WERI-Rb-1 (cell line): Measurements from ENCODE around the gene WDR64.

Experiments used
- DNase-seq: peaks from one replicate; pipeline ENCODE4 v3.0.0-alpha.2; 2020
- H3K27ac ChIP-seq: fragments of 250-450 bp; sonication (Bioruptor Pico); 2 replicates; pipeline ENCODE4 v1.5.1; 2020; ENCODE audit warnings: mild to moderate bottlenecking, moderate library complexity
- H3K27me3 ChIP-seq: fragments of 250-450 bp; sonication (Bioruptor Pico); 2 replicates; pipeline ENCODE4 v1.5.1; 2021; ENCODE audit warnings: mild to moderate bottlenecking, low read depth, moderate library complexity; ENCODE audit not compliant: insufficient read depth, severe bottlenecking
- H3K36me3 ChIP-seq: fragments of 250-450 bp; sonication (Bioruptor Pico); 2 replicates; pipeline ENCODE4 v1.5.1; 2020; ENCODE audit warnings: mild to moderate bottlenecking, moderate library complexity
- H3K4me3 ChIP-seq: 2 replicates; pipeline ENCODE4 v1.5.1; 2011; ENCODE audit warnings: low read depth, mild to moderate bottlenecking, control low read depth, low read length
- H3K9me3 ChIP-seq: fragments of 250-450 bp; sonication (Bioruptor Pico); 2 replicates; pipeline ENCODE4 v1.5.1; 2021; ENCODE audit warnings: mild to moderate bottlenecking, moderate library complexity; ENCODE audit not compliant: severe bottlenecking
- CTCF ChIP-seq: IDR thresholded peaks from 2 replicates; pipeline ENCODE4 v1.5.1; 2011; ENCODE audit warnings: low read depth, mild to moderate bottlenecking, control low read depth, inconsistent platforms, low read length

Gene WDR64

GRCh38 chr1:241837901-241838300 is 185.8 kb downstream of the WDR64 start:
- TF ChIP-seq CTCF = no peak
- no peak for DNase-seq
- Histone ChIP-seq H3K9me3 (no peaks in the 10 kb centered on the region), H3K27ac (no peak overlapping the region), H3K4me3 (no peak overlapping the region), H3K36me3 (no peaks in the 10 kb centered on the region), H3K27me3 (peaks cover 9% of the 10 kb centered on the region)

- H3K36me3 ChIP-seq = no peaks in the 10 kb centered on the region
- no peaks in the 10 kb centered on the region for H3K9me3 ChIP-seq
- H3K27ac ChIP-seq = no peak overlapping the region
- TF ChIP-seq CTCF = no peak
- H3K27me3 ChIP-seq = peaks cover 6% of the 10 kb centered on the region
- H3K4me3 ChIP-seq = no peak overlapping the region
- no peak for DNase-seq
Observed at GRCh38 chr1:241838897-241839296, 186.8 kb downstream of the WDR64 start.

GRCh38 chr1:241839369-241839979 is 187.4 kb downstream of the WDR64 start:
- DNase-seq = no peak
- TF ChIP-seq CTCF = no peak
- H3K9me3 ChIP-seq = no peaks in the 10 kb centered on the region
- no peak overlapping the region for H3K4me3 ChIP-seq
- H3K27me3 ChIP-seq = peaks cover 5% of the 10 kb centered on the region
- H3K27ac ChIP-seq = no peak overlapping the region
- H3K36me3 ChIP-seq = no peaks in the 10 kb centered on the region

- no peak for DNase-seq
- Histone ChIP-seq H3K27ac (no peak overlapping the region), H3K27me3 (peaks cover 5% of the 10 kb centered on the region), H3K4me3 (no peak overlapping the region), H3K36me3 (no peaks in the 10 kb centered on the region), H3K9me3 (no peaks in the 10 kb centered on the region)
- TF ChIP-seq CTCF = no peak
Observed at GRCh38 chr1:241840164-241840563, 188.1 kb downstream of the WDR64 start.

GRCh38 chr1:241841691-241842090 is 189.6 kb downstream of the WDR64 start:
- peaks cover 5% of the 10 kb centered on the region for H3K27me3 ChIP-seq
- H3K27ac ChIP-seq = no peak overlapping the region
- no peak overlapping the region for H3K4me3 ChIP-seq
- H3K36me3 ChIP-seq = no peaks in the 10 kb centered on the region
- TF ChIP-seq CTCF = no peak
- H3K9me3 ChIP-seq = no peaks in the 10 kb centered on the region
- DNase-seq = no peak

GRCh38 chr1:241842565-241842964 is 190.5 kb downstream of the WDR64 start:
- Histone ChIP-seq H3K27me3 (peaks cover 5% of the 10 kb centered on the region), H3K4me3 (no peak overlapping the region), H3K27ac (no peak overlapping the region), H3K9me3 (no peaks in the 10 kb centered on the region), H3K36me3 (no peaks in the 10 kb centered on the region)
- TF ChIP-seq CTCF = no peak
- DNase-seq = no peak
